A673 (cell line): ENCODE measurements around the gene RAB36. TPM values are rescaled to one million over a fixed set of nuclear protein-coding genes. Genes with fewer than 3 reads are reported as not detected.

Experiments used
- BruUV-seq: library from RNA; stranded (reverse); fragments of 400-500 nt; replicated peaks from 2 replicates; lab custom pipeline; 2021; lab: Mats Ljungman, UMichigan
- CTCF ChIA-PET: fragments of 300-600 bp; sonication (Branson Sonifier 250); formaldehyde crosslinking; loops from one replicate; lab custom pipeline; 2022; ENCODE audit warnings: antibody characterized with exemption; lab: Charles Lee
- POLR2A ChIA-PET: fragments of 300-600 bp; sonication (Branson Sonifier 250); formaldehyde crosslinking; loops from one replicate; lab custom pipeline; 2022; ENCODE audit warnings: antibody characterized with exemption; ENCODE audit not compliant: low non-redundant PET; lab: Charles Lee
- DNase-seq: peaks from one replicate; pipeline ENCODE4 v3.0.0-alpha.2; 2015; ENCODE audit warnings: low spot score
- H3K27ac ChIP-seq: fragments of 200-600 bp; sonication (generic); 2 replicates; pipeline ENCODE4 v1.5.1; 2016; ENCODE audit warnings: mixed run types, low read depth, mild to moderate bottlenecking, mixed read lengths, antibody characterized with exemption, low read length; ENCODE audit not compliant: poor library complexity, severe bottlenecking
- H3K27me3 ChIP-seq: fragments of 200-600 bp; sonication (generic); replicated peaks from 2 replicates; pipeline ENCODE4 v1.6.1; 2017; ENCODE audit warnings: mixed run types, low read depth, mild to moderate bottlenecking, mixed read lengths, antibody characterized with exemption, low read length; ENCODE audit not compliant: insufficient read depth, poor library complexity
- H3K36me3 ChIP-seq: fragments of 200-600 bp; sonication (generic); 2 replicates; pipeline ENCODE4 v1.6.1; 2016; ENCODE audit warnings: mixed run types, mild to moderate bottlenecking, mixed read lengths, antibody characterized with exemption, low read length; ENCODE audit not compliant: insufficient read depth, poor library complexity, severe bottlenecking
- H3K4me1 ChIP-seq: fragments of 200-600 bp; sonication (generic); 2 replicates; pipeline ENCODE4 v1.6.1; 2017; ENCODE audit warnings: mixed run types, mild to moderate bottlenecking, mixed read lengths, antibody characterized with exemption, low read length; ENCODE audit not compliant: insufficient read depth, poor library complexity, severe bottlenecking
- H3K4me3 ChIP-seq: fragments of 200-600 bp; sonication (generic); 2 replicates; pipeline ENCODE4 v1.5.1; 2016; ENCODE audit warnings: low read depth, mixed run types, mild to moderate bottlenecking, mixed read lengths, low read length; ENCODE audit not compliant: poor library complexity, severe bottlenecking
- H3K9me3 ChIP-seq: fragments of 200-600 bp; sonication (generic); 2 replicates; pipeline ENCODE4 v1.6.1; 2016; ENCODE audit warnings: mixed run types, low read depth, mild to moderate bottlenecking, mixed read lengths, antibody characterized with exemption, low read length; ENCODE audit not compliant: poor library complexity, severe bottlenecking
- CTCF ChIP-seq: fragments of 300-800, 200-600 bp; sonication (generic); conservative IDR thresholded peaks from 2 replicates; pipeline ENCODE4 v1.5.1; 2017; ENCODE audit warnings: low read depth, mild to moderate bottlenecking, antibody characterized with exemption, low read length, moderate library complexity, mixed read lengths
- EZH2 ChIP-seq: fragments of 200-600 bp; sonication (generic); IDR thresholded peaks from 2 replicates; pipeline ENCODE4 v1.6.1; 2017; ENCODE audit warnings: borderline replicate concordance, low read depth, mild to moderate bottlenecking, mixed read lengths, antibody characterized with exemption, low read length; ENCODE audit not compliant: poor library complexity, severe bottlenecking
- intact Hi-C: fragments of 100-400 bp; cut with micrococcal nuclease; formaldehyde crosslinking; loops from one replicate; pipeline ENCODE4 v1.10.0; 2022; ENCODE audit not compliant: unreplicated experiment
- total RNA-seq: library from RNA; stranded (reverse); gene quantifications from 2 replicates; pipeline ENCODE4 v1.2.3, GENCODE V29; 2021

The RAB36 gene
- total RNA-seq, 1 experiment from 2014 or later, result 4.1 TPM

DNA sequence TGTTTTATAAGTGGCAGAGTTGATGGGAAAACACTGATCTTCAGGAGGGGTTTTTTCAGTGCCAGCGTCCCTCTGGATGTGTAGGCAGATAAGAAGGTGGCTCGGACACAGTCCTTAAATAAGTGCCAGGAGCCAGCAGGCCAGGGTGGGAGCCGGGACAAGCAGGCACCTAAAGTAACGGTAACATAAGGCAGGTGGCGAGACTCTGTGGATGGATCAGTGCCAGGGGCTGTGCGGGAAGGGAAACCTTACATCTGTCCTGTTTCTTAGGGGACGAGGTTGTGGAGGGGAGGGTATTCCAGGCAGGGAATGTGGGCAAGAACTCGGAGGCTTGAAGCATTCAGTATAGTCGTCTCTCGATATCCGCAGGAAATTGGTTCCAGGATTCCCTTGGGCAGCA is 50.9 kb downstream of the RAB36 start:
- ChIA-PET POLR2A (no interaction called here), CTCF (no interaction called here)
- intact Hi-C loops, result no loop called here
- no peak for DNase-seq
- TF ChIP-seq EZH2 (no peak), CTCF (no peak)
- Histone ChIP-seq H3K27ac (no peak overlapping the region), H3K27me3 (no peaks in the 10 kb centered on the region), H3K4me3 (no peak overlapping the region), H3K9me3 (no peaks in the 10 kb centered on the region), H3K4me1 (no peaks in the 10 kb centered on the region), H3K36me3 (no peaks in the 10 kb centered on the region)
- no TSS peak for BruUV-seq

DNA sequence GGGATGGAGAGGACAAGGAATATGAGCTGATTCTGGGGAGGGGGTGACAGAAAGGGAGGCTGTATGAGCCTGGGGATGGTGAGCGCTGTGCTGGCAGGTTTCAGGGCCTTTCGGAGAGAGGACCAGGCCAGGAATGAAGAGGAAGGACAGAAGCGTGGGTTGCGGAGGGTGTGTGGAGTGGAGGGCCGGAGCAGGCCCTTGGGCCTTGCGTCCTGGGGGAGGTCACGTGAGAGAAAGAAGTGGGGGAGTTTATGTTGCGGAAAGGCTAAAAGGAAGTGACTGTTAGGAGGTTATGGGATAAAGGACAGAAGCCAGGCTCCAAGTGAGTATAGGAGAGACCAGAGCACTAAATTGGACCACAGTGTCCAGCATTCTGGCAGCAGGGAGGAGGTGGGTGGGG is 52.6 kb downstream of the RAB36 start:
- POLR2A ChIA-PET, result no interaction called here
- H3K9me3 ChIP-seq, result no peaks in the 10 kb centered on the region
- H3K36me3 ChIP-seq, result no peaks in the 10 kb centered on the region
- DNase-seq, result no peak
- H3K4me1 ChIP-seq, result no peaks in the 10 kb centered on the region
- BruUV-seq, result no TSS peak
- no peak for TF ChIP-seq EZH2
- no peak for TF ChIP-seq CTCF
- H3K4me3 ChIP-seq, result no peak overlapping the region
- CTCF ChIA-PET, result no interaction called here
- intact Hi-C loops, result no loop called here
- no peak overlapping the region for H3K27ac ChIP-seq
- H3K27me3 ChIP-seq, result no peaks in the 10 kb centered on the region

GRCh38 chr22:23199159-23199558 is 53.9 kb downstream of the RAB36 start:
- Histone ChIP-seq H3K36me3 (no peaks in the 10 kb centered on the region), H3K4me3 (no peak overlapping the region), H3K27ac (peak overlapping the region; percentile 40), H3K9me3 (no peaks in the 10 kb centered on the region), H3K4me1 (no peaks in the 10 kb centered on the region), H3K27me3 (no peaks in the 10 kb centered on the region)
- CTCF ChIA-PET, result no interaction called here
- DNase-seq, result no peak
- no peak for TF ChIP-seq CTCF
- POLR2A ChIA-PET, result no interaction called here
- intact Hi-C loops, result no loop called here
- no TSS peak for BruUV-seq
